GM21786 (cell line): ENCODE results near the gene GDI1.

Source experiments
- ATAC-seq: cut with Tn5 transposase; IDR thresholded peaks from one replicate; pipeline ENCODE4 v1.9.1; 2021; ENCODE audit not compliant: unreplicated experiment

The GDI1 gene

GRCh38 chrX:154478728-154479622 lies 42.0 kb downstream of the GDI1 start, which contains the start of gene LAGE3:
LAGE3 (minus strand) TSS chrX:154479281; CDS start chrX:154478915, 366 bp downstream.
- ATAC-seq = peak; percentile 80

GRCh38 chrX:154481195-154481594 lies 44.2 kb downstream of the GDI1 start:
- ATAC-seq = no peak

GRCh38 chrX:154481911-154482601 lies 45.1 kb downstream of the GDI1 start:
- ATAC-seq = no peak

- no peak for ATAC-seq
Measured at GRCh38 chrX:154482786-154483185, 45.8 kb downstream of the GDI1 start.

GRCh38 chrX:154483325-154483724 lies 46.4 kb downstream of the GDI1 start:
- ATAC-seq = no peak

- no peak for ATAC-seq
Measured at GRCh38 chrX:154484255-154485149, 47.5 kb downstream of the GDI1 start.

- no peak for ATAC-seq
Measured at GRCh38 chrX:154485150-154486051, 48.4 kb downstream of the GDI1 start.

GRCh38 chrX:154486052-154486395 lies 49.1 kb downstream of the GDI1 start:
- no peak for ATAC-seq

- no peak for ATAC-seq
Measured at GRCh38 chrX:154486396-154487207, 49.6 kb downstream of the GDI1 start, which contains the start of gene UBL4A. UBL4A (minus strand) TSS chrX:154486615; CDS start chrX:154486584, 31 bp downstream.

- ATAC-seq = no peak
Measured at GRCh38 chrX:154487518-154488290, 50.8 kb downstream of the GDI1 start.

GRCh38 chrX:154488336-154489075 lies 51.6 kb downstream of the GDI1 start:
- no peak for ATAC-seq

- no peak for ATAC-seq
Measured at GRCh38 chrX:154489182-154489581, 52.2 kb downstream of the GDI1 start.

- peak; percentile 13 for ATAC-seq
Measured at GRCh38 chrX:154490021-154490413, 53.1 kb downstream of the GDI1 start.

- ATAC-seq = peak; percentile 80
Measured at GRCh38 chrX:154490414-154491083, 53.6 kb downstream of the GDI1 start, which contains the start of gene SLC10A3. SLC10A3 (minus strand) TSS chrX:154490629; CDS start chrX:154488940, 1,689 bp downstream.
